GM10847 (cell line): ENCODE measurements around the gene PARD3.

Experiments
- POLR2A ChIP-seq: IDR thresholded peaks from 2 replicates; pipeline ENCODE4 v1.6.1; 2011; ENCODE audit not compliant: insufficient read length; ENCODE audit errors: extremely low read depth

Gene PARD3

GRCh38 chr10:34462056-34462455 is 353.0 kb downstream of the PARD3 start:
- no peak for TF ChIP-seq POLR2A

DNA sequence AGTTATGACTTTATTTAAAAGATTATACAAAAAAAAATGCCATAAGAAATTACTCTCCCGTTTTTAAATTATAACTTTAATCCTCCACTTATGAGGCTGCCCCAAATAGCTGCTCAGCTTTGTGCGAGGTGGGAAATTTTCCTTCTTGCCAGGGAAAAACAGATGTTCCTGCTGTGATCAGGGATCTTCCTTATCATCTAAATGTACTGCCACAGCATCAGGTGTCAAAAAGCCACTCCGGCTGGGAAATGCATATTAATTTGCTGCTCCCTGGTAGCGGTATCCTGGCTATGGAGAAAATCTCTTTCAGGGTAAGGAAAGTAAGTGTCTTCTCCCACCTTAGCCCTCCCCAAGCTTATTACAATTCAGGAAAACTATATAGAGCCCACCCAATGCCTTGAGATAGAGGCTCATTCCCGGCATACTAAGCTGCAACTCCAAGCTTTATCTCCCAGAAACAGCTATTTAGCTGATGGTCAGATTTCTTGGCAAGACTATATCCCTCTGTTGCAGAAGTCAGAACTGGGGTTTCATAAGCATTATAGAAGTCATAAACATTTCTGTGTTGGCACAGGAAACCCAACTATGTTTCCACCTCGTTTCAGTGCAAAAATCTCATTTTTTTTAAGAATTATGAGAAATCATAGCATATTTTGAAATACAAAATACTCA is 360.4 kb downstream of the PARD3 start:
- TF ChIP-seq POLR2A: no peak

- TF ChIP-seq POLR2A: no peak
Observed at GRCh38 chr10:34449836-34450235, 365.3 kb downstream of the PARD3 start.

DNA sequence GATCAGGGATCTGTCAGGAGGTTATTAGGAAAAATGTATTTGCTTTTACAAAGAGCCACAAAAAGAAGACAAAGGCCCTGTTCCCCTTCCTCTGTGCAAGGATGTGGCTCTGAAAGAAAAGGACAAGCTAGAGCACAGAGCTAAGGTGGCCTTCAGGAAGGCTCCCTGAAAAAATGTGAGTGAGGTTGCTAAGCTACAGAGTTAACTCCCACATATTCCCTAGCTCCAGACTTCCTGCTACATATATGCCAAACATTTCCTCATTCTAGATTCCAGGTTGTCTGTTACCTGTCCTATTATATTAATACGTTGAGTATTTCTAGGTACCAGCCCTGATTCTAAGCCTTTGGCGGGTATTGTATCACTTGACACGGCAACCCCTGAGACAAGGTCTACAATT is 369.0 kb downstream of the PARD3 start:
- TF ChIP-seq POLR2A: no peak

DNA sequence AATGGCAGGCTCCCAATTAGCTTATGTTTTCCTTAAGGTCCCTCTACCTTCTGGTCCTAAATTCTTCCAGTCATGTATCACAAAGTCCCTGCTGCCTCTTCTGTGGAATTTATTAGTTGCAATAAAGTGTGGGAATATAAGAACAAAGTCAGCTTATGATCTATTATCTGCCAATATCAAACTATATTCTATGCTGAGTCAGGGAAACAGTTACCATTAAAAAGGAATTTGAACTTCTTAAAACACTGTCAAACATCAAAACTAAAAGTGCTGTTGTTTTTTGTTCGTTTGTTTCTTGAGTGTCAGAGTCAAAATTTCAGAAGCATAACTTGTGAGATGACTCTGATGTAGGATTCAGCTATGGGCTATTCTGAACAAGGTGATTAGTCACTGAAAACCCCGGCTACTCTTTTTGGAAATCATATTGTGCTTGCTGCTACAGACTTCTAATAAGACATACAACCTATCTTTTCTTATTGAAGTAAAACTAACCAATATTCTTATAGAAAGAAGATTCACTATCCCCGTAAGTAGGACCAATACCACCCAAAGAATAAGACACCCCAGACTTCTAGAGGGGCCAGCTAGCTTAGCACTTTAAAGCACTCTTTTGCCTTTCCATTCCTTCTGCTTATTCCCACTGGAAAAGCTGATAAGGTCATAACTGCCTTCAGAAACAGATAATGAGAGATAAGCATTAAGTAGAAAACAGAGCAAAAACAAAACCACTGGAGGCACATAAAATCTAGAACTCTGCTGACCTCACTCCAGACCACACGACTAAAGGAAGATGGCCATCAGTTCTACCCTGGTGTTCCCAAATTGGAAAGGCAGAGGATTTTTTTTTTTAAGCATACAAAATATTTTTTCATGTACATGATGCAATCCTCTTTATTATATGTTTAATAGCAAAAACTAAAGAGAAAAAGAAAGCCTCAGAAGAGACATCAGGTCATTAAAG is 370.6 kb downstream of the PARD3 start:
- TF ChIP-seq POLR2A: no peak

- no peak for TF ChIP-seq POLR2A
Observed at GRCh38 chr10:34438741-34439140, 376.4 kb downstream of the PARD3 start.

- TF ChIP-seq POLR2A: no peak
Observed at GRCh38 chr10:34437906-34438305, 377.2 kb downstream of the PARD3 start.

- no peak for TF ChIP-seq POLR2A
Observed at GRCh38 chr10:34434119-34434594, 380.9 kb downstream of the PARD3 start.

DNA sequence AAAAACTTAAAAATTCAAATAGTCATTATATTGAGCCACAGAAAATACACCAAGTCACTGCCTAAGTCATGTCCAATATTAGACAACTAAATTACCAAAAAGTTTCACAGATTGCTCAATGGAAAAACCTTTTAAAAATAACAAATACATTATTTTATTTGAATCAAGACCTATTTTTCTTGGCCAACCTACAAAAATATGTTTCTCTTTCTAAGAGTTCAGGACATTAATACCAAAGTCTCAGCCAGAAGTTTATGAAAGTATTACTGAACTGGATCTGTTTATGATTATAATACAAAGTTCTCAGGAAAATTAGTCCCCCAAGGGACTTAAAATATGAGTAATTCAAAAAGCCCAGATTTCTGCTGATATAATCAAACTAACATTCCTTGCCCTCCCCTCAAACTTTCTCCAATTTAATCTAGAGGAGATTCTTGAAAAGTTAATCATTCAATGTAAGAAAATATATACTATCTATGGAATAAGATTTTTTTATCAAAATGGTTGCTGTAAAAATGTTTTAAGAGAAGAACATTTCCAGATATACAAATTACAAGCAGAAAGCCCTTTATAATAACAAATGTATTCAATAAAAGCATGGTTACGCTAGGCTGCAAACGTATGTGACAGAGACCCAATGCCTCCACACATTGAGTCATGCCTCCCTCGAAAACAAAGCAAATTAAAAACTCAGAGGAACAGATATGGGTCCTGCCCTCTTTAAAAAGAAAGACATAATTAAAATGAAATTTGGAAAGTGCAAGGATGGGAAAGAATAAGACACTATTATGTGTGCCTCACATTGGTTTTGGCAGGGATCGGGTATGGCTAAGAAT is 381.6 kb downstream of the PARD3 start:
- TF ChIP-seq POLR2A: no peak

DNA sequence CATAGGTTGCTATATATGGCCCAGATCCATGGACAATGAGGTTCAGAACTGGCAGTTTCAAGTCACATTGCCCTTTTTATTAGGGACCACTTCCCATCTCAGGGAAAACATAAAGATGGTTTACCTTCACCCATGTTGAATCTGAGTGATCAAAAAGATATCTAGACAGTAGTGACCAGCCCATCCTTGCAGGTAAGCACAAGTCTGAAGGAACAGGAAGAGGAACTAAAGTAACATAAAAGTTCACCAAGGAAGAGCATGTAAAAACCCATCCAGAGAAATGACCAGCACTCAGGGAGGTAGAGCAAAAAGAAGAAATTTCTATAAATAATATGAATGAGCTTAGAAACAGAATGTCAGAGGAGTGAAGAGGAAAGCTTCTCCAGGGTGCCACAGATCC is 382.5 kb downstream of the PARD3 start:
- TF ChIP-seq POLR2A: no peak

- no peak for TF ChIP-seq POLR2A
Observed at GRCh38 chr10:34430685-34431084, 384.4 kb downstream of the PARD3 start.

DNA sequence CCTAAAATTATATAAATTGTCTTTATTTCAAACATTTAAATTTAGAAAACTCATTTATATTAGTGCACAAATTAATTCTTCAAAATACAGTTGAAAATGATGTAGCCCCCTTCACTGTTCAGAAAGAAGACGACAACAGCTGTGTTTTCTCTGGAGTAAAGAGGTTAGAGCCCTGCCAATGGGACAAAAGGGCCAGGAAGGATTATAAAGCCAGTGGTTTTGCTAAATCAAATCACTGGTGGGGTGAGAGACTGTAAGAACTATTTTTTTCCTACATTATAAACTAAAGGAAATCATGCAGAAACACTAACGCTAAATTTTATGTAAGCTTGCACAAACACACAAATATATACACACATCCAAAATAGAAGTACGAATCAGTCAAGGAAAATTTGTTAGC is 386.6 kb downstream of the PARD3 start:
- no peak for TF ChIP-seq POLR2A

DNA sequence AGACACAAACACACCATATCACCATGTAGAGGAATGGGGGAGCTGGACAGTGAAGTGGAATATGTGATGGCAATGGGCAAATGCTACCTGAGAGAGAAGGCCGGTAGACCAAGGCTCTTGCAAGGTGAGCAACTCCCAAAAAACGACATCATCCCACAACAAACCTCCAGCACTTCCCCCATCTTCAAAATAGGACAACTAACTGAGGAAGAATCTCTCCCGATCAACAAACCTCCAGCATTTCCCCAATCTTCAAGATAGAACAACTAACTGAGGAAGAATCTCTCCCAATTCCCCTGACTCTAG is 387.2 kb downstream of the PARD3 start:
- no peak for TF ChIP-seq POLR2A

DNA sequence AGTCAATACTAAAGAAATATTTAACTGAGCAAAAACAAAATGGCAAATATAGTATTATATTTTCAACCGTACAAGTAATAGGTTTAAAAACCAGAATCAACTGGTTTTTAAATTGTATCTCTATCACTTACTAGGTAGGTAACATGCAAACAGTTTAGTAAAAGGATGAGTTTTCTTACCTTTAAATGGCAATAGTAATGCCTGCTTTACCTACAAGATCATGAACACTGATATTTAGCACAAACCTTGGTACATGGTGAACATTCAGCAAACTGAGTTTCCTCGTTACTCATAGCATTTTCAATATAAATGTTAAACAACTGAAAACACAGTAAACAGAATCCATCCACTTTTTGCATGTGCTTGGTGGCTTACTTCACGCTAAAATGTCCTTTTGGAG is 389.1 kb downstream of the PARD3 start:
- TF ChIP-seq POLR2A: no peak
